Lung (tissue), 12 donors: ENCODE results near the gene SEMA3A. TPM values are rescaled to one million over a fixed set of nuclear protein-coding genes. Genes with fewer than 3 reads are reported as not detected.

Experiments
- ATAC-seq: fragments of 200-7000 bp; cut with Tn5 transposase; one replicate; pipeline ENCODE4 v1.9.1; 2020; ENCODE audit warnings: moderate number of reproducible peaks; ENCODE audit not compliant: insufficient read depth, low FRiP score
- DNase-seq, 3 donors: peaks; one replicate each; pipeline ENCODE4 v3.0.0-alpha.2; 2013 to 2017
- H3K27ac ChIP-seq, 2 donors: one replicate each; pipeline ENCODE4 v1.5.1; 2013; ENCODE audit warnings: mild to moderate bottlenecking in 2 of 2, moderate library complexity in 2 of 2, control low read depth in 1 of 2, inconsistent platforms in 1 of 2, low read depth in 1 of 2, low read length in 1 of 2
- H3K27me3 ChIP-seq, 3 donors: one replicate each; pipeline ENCODE4 v1.5.1; 2013; ENCODE audit warnings: low read length in 2 of 3; ENCODE audit not compliant: control insufficient read depth in 3 of 3, insufficient read depth in 3 of 3
- H3K36me3 ChIP-seq, 4 donors: one replicate each; pipeline ENCODE4 v1.5.1; 2013; ENCODE audit warnings: low read length in 4 of 4, mild to moderate bottlenecking in 1 of 4, moderate library complexity in 1 of 4; ENCODE audit not compliant: control insufficient read depth in 4 of 4, insufficient read depth in 4 of 4
- H3K4me1 ChIP-seq, 5 donors: one replicate each; pipeline ENCODE4 v1.5.1; 2013; ENCODE audit warnings: low read length in 5 of 5, mild to moderate bottlenecking in 2 of 5, moderate library complexity in 1 of 5; ENCODE audit not compliant: control insufficient read depth in 5 of 5, insufficient read depth in 5 of 5
- H3K4me3 ChIP-seq: one replicate; pipeline ENCODE4 v1.5.1; 2013; ENCODE audit warnings: mild to moderate bottlenecking, control low read depth, moderate library complexity
- H3K9ac ChIP-seq, 2 donors: one replicate each; pipeline ENCODE4 v1.5.1; 2013; ENCODE audit warnings: low read length in 2 of 2, control low read depth in 1 of 2; ENCODE audit not compliant: insufficient read depth in 1 of 2
- H3K9me3 ChIP-seq, 4 donors: one replicate each; pipeline ENCODE4 v1.5.1; 2013; ENCODE audit warnings: low read length in 3 of 4, mild to moderate bottlenecking in 1 of 4, moderate library complexity in 1 of 4; ENCODE audit not compliant: control insufficient read depth in 4 of 4, insufficient read depth in 3 of 4
- WGBS, 2 donors: extraction: QIAGEN DNeasy Blood & Tissue Kit; methylation state at CpG; one replicate each; pipeline ENCODE4 v1.1.7; 2013; 5-methylcytosine and 5-hydroxymethylcytosine counted together
- polyA plus RNA-seq, 2 donors: library from polyadenylated mRNA; stranded (reverse); fragments of 200-250 nt; gene quantifications; one replicate each; pipeline ENCODE4 v1.2.1, GENCODE V29; 2013
- total RNA-seq, 2 donors: library from RNA; depleted of rRNA in 1 of 2; stranded (reverse); fragments of >200 nt in 1 of 2; gene quantifications; one replicate each; pipeline ENCODE4 v1.2.1, GENCODE V29; 2014 to 2021
- TF ChIP-seq, protein P1 (sequence below): IDR thresholded peaks from 2 replicates; pipeline ENCODE4 v1.5.1; 2012; ENCODE audit warnings: mild to moderate bottlenecking; ENCODE audit errors: control extremely low read depth, extremely low read depth
- donor health status: control.
- donor health status: control.
- donor health status: Bipolar disorder and iron deficiency.
- donor health status: healthy.
- donor health status: DM: yes; HTN: yes; CAD: no.

The SEMA3A gene
- total and polyA plus RNA-seq, 4 donors: 0.79 to 21.4 (median 5.5) TPM

DNA sequence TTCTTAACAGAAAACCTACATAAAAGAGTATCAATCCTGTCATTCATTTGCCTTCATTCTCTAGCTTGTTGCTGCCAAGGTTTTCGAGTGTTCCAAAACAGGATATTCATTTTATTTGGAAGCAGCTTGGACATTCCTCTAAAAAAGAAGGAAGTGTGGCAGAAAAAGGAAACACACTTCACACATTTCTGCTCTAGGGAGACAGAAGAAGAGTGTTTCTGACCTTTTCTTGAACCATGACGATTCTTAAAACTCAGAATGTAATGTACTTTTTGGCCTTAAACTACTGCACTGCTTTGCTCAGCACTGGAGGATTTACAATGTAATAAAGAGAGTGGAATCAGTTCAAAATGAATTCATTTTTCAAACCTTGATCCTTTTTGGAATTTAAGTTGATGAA lies 81.3 kb downstream of the SEMA3A start:
- no peak overlapping the region for H3K4me3 ChIP-seq
- H3K9me3 ChIP-seq: no peaks in the 10 kb centered on the region
- no peaks in the 10 kb centered on the region for H3K27me3 ChIP-seq
- peaks cover 0 to 31% (median 11%) of the 10 kb centered on the region in 5 donors for H3K4me1 ChIP-seq
- no peak overlapping the region for H3K9ac ChIP-seq
- H3K36me3 ChIP-seq: no peaks in the 10 kb centered on the region
- no peak for ATAC-seq
- peak in 2 of 3 donors; percentile 83 to 89 for DNase-seq
- H3K27ac ChIP-seq: no peak overlapping the region
- 31 to 66% methylated on average over 2 of the region's 2 CpGs for WGBS, 2 donors
- TF ChIP-seq, protein P1, sequence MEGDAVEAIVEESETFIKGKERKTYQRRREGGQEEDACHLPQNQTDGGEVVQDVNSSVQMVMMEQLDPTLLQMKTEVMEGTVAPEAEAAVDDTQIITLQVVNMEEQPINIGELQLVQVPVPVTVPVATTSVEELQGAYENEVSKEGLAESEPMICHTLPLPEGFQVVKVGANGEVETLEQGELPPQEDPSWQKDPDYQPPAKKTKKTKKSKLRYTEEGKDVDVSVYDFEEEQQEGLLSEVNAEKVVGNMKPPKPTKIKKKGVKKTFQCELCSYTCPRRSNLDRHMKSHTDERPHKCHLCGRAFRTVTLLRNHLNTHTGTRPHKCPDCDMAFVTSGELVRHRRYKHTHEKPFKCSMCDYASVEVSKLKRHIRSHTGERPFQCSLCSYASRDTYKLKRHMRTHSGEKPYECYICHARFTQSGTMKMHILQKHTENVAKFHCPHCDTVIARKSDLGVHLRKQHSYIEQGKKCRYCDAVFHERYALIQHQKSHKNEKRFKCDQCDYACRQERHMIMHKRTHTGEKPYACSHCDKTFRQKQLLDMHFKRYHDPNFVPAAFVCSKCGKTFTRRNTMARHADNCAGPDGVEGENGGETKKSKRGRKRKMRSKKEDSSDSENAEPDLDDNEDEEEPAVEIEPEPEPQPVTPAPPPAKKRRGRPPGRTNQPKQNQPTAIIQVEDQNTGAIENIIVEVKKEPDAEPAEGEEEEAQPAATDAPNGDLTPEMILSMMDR: no peak

DNA sequence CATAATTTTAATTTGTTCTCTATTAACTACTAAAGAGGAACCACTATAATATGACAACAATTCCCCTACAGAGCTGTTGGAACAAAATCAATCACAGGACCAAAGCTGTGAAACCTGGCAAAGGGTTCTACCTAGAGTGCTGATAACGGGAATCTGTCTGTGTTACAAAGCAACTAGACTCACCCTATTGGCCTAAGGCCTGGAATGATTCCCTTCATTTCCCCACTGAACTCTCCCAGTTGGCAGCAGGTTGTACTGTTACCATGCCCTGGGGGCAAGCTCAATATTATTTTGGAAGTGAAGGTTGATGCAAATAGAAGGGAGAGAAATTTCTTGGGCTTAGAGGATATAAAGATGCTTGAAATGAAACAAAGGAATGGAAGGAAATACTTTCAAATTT lies 81.8 kb downstream of the SEMA3A start:
- DNase-seq: peak in 1 of 3 donors; percentile 49
- no peak for ATAC-seq

DNA sequence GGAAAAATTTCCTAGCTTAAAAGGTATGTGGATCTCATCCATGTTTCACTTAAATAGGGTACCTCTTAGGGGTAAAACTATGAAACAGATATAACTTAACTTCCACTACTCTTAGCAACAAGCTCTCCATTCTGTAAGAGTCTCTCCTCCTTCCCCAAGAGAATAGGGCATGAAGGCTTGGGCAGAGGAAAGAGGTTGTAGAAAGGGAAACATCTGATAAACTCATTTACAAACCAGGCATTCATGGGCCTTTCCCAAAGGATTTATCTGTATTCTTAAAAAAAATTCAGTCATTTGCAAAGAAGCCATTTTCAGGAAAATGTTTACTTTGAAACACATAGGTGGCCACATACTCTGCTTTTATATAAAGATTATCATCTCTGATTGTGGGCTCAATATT lies 82.7 kb downstream of the SEMA3A start:
- H3K9ac ChIP-seq: no peak overlapping the region
- no peaks in the 10 kb centered on the region for H3K27me3 ChIP-seq
- TF ChIP-seq, protein P1: no peak
- H3K9me3 ChIP-seq: no peaks in the 10 kb centered on the region
- H3K4me3 ChIP-seq: no peak overlapping the region
- DNase-seq (no peak), ATAC-seq (no peak)
- H3K27ac ChIP-seq: no peak overlapping the region
- peaks cover 0 to 38% (median 11%) of the 10 kb centered on the region in 5 donors for H3K4me1 ChIP-seq
- H3K36me3 ChIP-seq: no peaks in the 10 kb centered on the region

More for the DNA sequence above, 81.8 kb downstream of the SEMA3A start:
- no peak overlapping the region for H3K4me3 ChIP-seq
- H3K9me3 ChIP-seq: no peaks in the 10 kb centered on the region
- no peak overlapping the region for H3K9ac ChIP-seq
- H3K27me3 ChIP-seq: no peaks in the 10 kb centered on the region
- H3K36me3 ChIP-seq: no peaks in the 10 kb centered on the region
- H3K27ac ChIP-seq: no peak overlapping the region
- TF ChIP-seq, protein P1: no peak
- H3K4me1 ChIP-seq: peaks cover 0 to 31% (median 11%) of the 10 kb centered on the region in 5 donors
- WGBS, 2 donors: 46 to 64% methylated on average over 1 of the region's 1 CpG

DNA sequence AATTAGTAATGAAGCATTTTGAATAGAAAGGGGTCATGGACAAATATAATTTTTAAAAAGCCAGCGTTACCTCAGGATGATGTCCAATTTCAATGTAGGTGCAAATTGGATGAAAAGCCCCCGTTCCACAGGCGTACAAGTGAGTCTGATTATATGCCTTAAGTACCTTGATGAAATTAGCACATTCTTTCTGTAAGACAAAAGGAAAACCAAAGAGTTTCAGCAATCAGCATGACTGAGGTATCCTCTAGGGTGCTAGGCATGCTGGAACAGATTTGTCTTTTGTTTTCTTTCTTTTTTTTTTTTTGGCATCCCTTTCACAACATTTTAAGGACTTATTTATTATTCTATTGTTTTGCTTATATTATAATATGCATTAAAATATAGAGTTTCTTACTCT lies 84.2 kb downstream of the SEMA3A start:
- no peak for DNase-seq
- no peak overlapping the region for H3K4me3 ChIP-seq
- H3K9me3 ChIP-seq: no peaks in the 10 kb centered on the region
- H3K36me3 ChIP-seq: no peaks in the 10 kb centered on the region
- TF ChIP-seq, protein P1: no peak
- H3K27ac ChIP-seq: no peak overlapping the region
- no peak overlapping the region for H3K9ac ChIP-seq
- no peak for ATAC-seq
- no peaks in the 10 kb centered on the region for H3K27me3 ChIP-seq
- peaks cover 0 to 45% (median 11%) of the 10 kb centered on the region in 5 donors for H3K4me1 ChIP-seq
- 90 to 91% methylated on average over 3 of the region's 3 CpGs for WGBS, 2 donors
